ENCODE measurements around the gene RNF113B.

DNA sequence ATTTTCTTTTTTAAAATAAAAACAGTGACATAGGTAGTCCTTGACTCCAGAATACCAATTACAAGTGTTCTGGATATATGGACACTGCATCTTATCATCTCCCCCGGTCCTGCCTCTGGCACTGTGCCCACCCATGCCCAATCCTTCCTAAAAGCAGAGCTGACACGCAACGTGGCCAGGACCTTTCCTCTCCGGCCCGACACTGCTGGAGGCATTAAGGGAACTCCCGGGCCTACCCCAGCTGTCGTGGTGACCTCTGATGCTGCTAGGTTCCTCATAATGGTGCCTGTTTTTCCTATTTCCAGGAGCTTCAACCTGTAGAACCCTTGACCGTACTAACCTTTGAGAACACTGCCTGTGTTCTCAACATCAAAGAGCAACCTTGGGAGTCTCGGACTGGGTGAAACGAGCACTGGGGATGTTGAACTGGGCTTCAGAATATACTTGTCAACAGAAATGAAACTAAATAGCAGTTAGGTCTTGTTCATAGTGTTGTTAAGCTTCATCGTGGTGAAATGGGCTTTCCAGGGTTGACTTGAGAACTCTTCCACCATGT, 13.9 kb upstream of the RNF113B start:
- TF ChIP-seq, protein P1, sequence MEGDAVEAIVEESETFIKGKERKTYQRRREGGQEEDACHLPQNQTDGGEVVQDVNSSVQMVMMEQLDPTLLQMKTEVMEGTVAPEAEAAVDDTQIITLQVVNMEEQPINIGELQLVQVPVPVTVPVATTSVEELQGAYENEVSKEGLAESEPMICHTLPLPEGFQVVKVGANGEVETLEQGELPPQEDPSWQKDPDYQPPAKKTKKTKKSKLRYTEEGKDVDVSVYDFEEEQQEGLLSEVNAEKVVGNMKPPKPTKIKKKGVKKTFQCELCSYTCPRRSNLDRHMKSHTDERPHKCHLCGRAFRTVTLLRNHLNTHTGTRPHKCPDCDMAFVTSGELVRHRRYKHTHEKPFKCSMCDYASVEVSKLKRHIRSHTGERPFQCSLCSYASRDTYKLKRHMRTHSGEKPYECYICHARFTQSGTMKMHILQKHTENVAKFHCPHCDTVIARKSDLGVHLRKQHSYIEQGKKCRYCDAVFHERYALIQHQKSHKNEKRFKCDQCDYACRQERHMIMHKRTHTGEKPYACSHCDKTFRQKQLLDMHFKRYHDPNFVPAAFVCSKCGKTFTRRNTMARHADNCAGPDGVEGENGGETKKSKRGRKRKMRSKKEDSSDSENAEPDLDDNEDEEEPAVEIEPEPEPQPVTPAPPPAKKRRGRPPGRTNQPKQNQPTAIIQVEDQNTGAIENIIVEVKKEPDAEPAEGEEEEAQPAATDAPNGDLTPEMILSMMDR (optimal IDR thresholded peaks at IDR 0.05 in 1 of 3, IDR thresholded peaks at IDR 0.05 in 1 of 3, conservative IDR thresholded peaks at IDR 0.05 in 1 of 3; ENCODE audit: extremely low read depth in 1 of 3, insufficient read depth in 2 of 3, low read length in 3 of 3) = no peak
- no peak for TF ChIP-seq EZH2 (IDR thresholded peaks at IDR 0.05; ENCODE audit: low read length)

Data from keratinocyte (primary cell).